ENCODE measurements around the gene OAS3.
"Not testable (repeated sequence)": the region's sequence is repeated elsewhere in the genome, so short reads cannot be mapped to it uniquely, and the experiment has no call there.

OAS3 gene

DNA sequence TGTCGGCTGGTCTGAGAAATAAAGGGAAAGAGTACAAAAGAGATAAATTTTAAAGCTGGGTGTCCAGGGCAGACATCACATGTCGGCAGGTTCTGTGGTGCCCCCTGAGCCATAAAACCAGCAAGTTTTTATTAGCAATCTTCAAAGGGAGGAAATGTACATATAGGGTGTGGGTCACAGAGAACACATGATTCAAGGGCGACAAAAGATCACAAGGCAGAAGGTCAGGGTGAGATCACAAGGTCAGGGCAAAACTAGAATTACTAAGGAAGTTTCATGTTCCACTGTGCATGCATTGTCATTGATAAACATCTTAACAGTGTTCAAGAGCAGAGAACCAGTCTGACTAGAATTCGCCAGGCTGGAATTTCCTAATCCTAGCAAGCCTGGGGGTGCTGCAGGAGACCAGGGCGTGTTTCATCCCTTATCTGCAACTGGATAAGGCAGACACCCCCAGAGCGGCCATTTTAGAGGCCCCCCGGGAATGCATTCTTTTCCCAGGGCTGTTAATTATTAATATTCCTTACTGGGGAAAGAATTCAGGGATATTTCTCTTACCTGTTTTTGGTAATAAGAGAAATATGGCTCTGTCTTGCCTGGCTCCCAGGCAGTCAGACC lies 11.7 kb upstream of the OAS3 start:
- DNase-seq, result not testable (repeated sequence)

DNA sequence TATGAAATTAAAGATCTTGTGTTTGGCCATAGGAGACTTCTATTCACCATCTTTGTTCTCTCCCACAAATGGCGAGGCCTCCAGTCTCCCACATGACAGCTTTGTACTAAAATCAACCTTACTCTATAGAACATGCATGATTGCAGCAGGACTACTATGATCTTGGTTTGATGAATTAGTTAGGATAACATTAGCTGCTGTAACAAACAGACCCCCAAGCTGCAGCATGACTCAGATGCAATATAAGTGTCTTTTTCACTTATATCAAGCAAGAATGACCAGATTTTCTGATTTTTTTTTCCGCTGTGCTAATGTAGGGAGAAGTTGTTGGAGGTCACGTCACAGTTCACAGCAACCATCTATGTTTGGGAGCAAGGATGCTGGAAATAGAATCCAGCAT lies 10.8 kb upstream of the OAS3 start:
- DNase-seq, result no peak

- DNase-seq, result no peak
These were observed 10.3 kb upstream of the OAS3 start for GRCh38 chr12:112927925-112928324.

- DNase-seq, result no peak
These were observed 9.3 kb upstream of the OAS3 start for GRCh38 chr12:112928978-112929377.

GRCh38 chr12:112929715-112930114 lies 8.6 kb upstream of the OAS3 start:
- DNase-seq, result no peak

DNA sequence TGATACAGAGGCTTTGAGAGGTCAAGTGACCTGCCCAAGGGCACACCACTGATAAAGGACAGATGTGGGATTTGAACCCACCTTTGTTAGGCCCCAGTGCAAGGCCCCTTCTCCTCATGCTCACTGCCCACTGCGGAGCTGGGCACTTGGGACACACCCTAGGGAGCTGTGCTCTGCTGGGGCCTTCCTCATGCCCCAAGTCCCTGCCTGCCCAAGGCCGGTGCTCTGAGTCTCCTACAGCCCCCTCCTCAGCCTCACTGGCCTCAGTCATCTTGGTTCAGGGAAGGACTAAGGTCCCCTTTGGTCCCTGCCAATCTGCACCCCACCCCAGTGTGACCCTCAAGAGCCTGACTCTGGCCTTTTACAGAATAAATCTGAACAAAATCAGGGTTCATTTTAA lies 7.9 kb upstream of the OAS3 start:
- DNase-seq, result no peak

DNA sequence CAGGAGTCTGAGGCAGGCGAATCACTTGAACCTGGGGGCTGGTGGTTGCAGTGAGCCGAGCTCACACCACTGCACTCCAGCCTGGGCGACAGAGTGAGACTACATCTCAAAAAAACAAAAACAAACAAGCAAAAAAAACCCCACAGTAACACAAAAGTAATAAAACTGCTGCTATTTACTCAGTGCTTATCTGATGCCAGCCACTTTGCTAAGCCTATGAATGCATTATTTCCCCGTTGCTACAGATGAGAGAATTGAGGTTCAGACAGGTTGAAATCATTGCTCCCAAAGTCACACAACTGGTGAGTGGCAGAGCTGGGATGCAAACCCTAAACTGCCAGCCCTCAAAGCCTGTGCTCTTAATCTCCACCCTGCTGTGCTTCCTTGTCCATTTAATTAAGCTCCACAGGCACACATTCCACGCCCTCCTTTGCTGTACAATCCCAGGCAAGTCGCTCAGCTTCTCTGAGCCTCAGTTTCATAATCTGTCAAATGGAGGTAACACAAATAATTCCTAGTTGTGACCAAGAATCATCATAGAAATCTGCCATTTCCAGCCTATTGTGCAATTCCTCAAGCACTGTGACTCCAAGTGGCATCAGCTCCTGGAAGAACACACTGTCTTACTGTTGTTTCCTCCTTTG lies 5.7 kb upstream of the OAS3 start:
- no peak for DNase-seq

DNA sequence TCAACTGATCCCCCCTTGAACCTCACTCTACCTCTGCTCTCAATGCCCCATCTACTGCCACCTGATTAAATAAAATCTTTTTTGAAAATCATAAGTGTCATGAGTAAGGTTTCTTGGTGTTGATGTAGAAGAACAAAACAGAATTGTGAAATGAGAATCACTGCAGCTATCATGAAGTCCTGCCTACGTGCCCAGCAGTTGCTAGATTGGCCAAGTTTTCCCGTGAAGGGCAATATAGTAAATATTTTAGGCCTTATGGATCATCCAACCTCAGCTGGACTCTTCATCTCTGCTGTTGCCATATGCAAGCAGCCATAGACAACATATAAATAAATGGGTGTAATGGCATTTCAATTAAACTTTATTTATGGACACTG lies 5.2 kb upstream of the OAS3 start:
- DNase-seq, result no peak

DNA sequence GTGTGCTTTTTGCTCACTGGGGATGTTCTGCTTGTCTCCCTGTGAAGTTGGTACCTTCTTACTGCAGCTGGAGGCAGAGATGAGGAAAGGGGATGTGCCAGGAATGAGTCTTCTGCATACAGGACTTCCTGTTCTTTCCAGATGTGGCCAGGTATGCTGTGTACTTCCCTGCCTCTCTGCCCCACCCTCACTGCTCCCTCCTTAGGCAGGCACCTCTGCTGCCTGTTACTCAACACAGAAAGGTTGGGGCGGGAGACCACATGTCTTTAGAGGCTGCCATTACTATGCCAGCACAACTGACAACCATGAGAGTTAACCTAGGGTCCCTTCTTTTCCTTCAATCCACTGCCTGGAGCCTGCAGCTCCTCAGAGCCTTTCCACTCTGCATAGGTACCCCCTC lies 2.0 kb upstream of the OAS3 start:
- no peak for DNase-seq

GRCh38 chr12:112936927-112937326 lies 1.3 kb upstream of the OAS3 start:
- no peak for DNase-seq

DNA sequence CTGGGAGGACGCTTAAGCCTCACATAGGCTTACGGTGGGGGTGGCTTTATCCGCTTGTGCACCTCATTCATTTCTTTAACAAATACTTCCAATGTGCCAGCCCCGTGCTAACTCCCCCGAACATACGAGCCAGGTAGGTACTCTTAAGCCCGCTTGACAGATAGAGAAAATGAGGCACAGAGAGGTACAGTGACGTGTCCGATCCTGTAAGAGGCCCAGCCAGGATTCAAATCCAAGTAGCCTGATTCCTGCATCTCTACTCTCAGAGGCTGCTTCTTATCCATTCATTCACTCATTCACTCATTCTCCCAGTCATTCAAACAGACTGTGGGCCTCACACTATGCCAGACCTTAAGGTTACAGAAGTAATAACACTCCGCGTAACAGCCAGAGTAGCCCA lies 477 bp downstream of the OAS3 start:
- DNase-seq, result no peak

DNA sequence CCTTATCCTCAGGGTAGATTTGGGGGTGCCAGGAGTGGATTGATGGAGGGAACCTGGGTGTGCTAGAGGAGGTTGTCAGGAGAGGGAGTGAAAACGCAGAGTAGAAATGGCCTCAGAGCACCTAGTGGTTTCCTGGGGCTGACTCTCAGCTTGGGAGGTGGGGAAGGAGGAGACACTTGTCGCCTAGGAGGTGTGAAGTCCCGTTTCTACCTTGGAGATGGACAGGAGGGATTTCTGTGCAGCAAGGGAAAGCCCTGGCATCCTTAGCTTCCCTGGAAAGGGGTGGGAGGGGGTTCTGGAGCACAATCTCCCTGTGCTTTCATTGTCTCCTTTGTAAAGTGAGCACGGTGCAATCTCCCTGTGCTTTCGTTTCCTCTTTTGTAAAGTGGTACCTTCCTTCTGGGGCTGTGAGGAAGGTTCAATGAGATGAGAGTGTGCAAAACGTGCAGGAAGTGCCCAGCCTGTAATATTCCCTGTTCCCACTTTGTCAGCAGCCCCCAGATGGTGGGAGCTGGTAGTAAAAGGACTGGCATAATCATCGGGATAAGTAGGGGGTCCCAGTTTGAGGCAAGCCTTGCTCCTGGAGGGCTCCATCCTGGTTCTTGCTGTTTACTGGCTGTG lies 1.6 kb downstream of the OAS3 start:
- no peak for DNase-seq

DNA sequence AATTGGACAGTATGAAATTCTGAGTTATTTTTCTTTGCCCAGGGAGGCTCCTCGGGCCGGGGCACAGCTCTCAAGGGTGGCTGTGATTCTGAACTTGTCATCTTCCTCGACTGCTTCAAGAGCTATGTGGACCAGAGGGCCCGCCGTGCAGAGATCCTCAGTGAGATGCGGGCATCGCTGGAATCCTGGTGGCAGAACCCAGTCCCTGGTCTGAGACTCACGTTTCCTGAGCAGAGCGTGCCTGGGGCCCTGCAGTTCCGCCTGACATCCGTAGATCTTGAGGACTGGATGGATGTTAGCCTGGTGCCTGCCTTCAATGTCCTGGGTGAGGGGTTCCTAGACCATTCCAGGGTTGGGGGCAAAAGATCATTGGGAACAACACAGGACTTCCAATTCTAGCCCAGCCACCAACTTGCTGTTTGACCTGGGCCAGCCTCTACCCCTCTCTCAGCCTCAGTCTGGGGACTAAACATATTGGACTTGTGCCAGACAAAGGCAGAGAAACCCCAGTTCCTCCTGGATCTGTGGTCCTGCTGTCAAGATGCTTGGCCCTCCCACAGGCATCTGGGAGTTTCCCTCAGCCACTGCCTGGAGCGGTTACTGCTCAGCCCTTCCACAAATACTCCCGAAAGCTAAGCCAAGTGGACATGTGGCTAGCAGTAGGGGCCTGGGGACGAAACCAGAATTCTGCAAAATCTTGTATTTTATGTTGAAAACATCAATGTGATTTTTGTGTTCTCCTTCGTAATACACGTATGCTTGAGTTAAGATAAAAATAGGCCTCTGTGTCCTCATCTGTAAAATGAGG lies 3.5 kb downstream of the OAS3 start:
- DNase-seq, result no peak

- DNase-seq, result no peak
These were observed 4.3 kb downstream of the OAS3 start for GRCh38 chr12:112942572-112942971.

DNA sequence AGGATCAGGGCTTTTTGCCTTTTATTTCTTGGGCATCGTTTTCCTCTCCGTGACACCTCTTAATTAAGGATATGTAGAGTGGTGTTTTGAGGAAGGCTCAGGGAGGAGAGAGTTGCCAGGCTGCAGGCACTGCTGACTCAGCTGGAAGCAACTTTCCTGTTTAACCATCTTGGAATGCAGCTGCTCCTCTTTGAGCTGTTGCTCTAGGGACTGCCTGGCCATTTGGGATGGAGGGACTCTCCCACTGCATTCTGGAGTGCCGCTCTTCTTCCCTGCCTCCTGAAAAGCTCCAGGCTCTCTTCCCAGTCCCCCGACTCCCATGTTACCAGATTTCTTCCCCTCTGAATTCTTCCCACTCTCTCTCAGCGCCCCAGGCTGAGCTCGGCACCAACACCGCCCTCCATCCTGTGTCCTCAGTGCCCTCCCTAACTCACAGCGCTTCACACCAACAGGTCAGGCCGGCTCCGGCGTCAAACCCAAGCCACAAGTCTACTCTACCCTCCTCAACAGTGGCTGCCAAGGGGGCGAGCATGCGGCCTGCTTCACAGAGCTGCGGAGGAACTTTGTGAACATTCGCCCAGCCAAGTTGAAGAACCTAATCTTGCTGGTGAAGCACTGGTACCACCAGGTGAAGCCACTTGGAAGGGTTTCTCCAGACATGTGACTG lies 5.9 kb downstream of the OAS3 start:
- no peak for DNase-seq

DNA sequence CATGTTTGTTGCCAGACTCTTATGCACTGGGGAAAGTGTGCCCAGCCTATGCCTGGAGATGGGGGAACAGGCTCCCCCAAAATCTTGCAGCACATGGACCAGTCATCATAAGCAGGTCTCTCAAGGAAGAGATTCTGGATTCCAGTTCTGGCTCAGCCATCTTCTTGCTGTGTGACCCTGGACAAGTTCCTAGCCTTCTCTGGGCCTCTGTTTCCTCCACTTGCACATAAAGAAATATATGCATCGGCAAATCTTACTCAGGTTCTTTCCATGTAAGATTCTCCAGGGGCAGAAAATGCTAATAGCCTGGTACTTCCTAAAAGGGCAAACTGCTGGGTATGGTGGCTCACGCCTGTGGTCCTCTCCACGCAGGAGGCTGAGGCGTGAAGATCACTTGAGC lies 7.2 kb downstream of the OAS3 start:
- no peak for DNase-seq

GRCh38 chr12:112946236-112947000 lies 8.1 kb downstream of the OAS3 start:
- no peak for DNase-seq

- DNase-seq, result no peak
These were observed 9.0 kb downstream of the OAS3 start for GRCh38 chr12:112947314-112947713.

DNA sequence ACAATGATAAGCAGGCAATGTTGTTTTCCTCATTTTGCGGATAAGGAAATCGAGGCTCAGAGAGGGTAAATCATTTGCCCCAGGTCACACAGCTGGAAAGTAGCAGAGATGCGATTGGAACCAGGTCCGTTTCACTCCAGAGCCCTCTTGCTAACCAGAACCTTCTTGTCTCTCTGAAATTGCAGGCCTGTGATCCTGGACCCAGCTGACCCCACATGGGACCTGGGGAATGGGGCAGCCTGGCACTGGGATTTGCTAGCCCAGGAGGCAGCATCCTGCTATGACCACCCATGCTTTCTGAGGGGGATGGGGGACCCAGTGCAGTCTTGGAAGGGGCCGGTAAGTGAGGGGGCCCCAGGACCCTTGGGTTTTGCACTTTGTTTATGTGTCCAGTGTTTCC lies 9.5 kb downstream of the OAS3 start:
- DNase-seq, result no peak

DNA sequence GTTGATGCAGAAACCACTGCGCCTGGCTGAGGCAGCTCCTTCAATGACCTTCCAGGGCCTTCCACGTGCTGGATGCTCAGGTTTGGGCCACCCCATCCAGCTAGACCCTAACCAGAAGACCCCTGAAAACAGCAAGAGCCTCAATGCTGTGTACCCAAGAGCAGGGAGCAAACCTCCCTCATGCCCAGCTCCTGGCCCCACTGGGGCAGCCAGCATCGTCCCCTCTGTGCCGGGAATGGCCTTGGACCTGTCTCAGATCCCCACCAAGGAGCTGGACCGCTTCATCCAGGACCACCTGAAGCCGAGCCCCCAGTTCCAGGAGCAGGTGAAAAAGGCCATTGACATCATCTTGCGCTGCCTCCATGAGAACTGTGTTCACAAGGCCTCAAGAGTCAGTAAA lies 10.5 kb downstream of the OAS3 start:
- no peak for DNase-seq

DNA sequence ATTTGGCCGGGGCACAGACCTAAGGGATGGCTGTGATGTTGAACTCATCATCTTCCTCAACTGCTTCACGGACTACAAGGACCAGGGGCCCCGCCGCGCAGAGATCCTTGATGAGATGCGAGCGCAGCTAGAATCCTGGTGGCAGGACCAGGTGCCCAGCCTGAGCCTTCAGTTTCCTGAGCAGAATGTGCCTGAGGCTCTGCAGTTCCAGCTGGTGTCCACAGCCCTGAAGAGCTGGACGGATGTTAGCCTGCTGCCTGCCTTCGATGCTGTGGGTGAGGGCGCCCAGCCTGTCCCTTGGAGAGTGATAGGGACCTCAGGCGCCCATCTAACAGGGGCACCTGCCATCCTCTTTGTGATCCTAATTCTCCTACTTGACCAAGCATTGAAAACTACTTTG lies 12.4 kb downstream of the OAS3 start:
- DNase-seq, result no peak

DNA sequence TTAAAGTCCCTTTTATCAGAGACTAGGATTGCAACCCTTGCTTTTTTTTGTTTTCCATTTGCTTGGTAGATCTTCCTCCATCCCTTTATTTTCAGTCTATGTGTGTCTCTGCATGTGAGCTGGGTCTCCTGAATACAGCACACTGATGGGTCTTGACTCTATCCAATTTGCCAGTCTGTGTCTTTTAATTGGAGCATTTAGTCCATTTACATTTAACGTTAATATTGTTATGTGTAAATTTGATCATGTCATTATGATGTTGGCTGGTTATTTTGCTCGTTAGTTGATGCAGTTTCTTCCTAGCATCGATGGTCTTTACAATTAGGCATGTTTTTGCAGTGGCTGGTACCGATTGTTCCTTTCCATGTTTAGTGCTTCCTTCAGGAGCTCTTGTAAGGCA lies 18.9 kb downstream of the OAS3 start:
- not testable (repeated sequence) for DNase-seq

GRCh38 chr12:112961074-112961473 lies 22.8 kb downstream of the OAS3 start:
- no peak for DNase-seq
